GM21619 (cell line): ENCODE data around the gene SERPINA12.

ENCODE experiments used
- ATAC-seq: cut with Tn5 transposase; IDR thresholded peaks from one replicate; pipeline ENCODE4 v1.9.1; 2021; ENCODE audit not compliant: unreplicated experiment

Gene SERPINA12

DNA sequence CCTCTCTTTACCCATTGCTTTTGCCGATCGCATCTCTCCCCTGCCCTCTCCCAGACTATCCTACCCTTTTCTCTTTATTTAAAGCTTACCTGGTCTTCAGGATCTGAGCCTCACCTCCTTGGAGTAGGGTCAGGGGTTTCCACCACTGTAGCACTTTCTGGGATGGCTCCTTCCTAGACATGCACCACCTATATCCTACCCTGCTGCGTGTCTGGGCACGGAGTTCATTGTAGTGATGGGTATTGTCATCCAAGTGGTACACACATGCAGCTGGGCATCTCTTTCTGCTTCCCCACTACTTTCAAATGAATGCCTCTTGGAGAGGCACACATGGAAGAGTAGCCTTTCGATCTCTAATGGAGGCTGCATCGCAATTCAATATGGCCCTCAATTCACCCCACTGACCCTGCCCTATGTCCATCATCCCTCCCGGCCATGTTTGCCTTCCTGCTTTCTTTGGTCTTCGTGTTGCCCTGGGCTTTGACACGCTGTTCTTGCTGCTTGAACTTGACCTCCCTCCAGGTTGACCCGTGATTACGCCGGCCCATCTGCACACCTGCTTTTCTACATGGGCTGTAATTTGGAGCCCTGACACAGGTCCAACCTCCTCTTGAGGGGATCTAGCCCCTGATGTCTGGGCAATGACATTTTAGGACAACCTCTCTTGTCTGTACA is 67.6 kb downstream of the SERPINA12 start:
- ATAC-seq: no peak

GRCh38 chr14:94441130-94441529 is 68.1 kb downstream of the SERPINA12 start:
- ATAC-seq: no peak

DNA sequence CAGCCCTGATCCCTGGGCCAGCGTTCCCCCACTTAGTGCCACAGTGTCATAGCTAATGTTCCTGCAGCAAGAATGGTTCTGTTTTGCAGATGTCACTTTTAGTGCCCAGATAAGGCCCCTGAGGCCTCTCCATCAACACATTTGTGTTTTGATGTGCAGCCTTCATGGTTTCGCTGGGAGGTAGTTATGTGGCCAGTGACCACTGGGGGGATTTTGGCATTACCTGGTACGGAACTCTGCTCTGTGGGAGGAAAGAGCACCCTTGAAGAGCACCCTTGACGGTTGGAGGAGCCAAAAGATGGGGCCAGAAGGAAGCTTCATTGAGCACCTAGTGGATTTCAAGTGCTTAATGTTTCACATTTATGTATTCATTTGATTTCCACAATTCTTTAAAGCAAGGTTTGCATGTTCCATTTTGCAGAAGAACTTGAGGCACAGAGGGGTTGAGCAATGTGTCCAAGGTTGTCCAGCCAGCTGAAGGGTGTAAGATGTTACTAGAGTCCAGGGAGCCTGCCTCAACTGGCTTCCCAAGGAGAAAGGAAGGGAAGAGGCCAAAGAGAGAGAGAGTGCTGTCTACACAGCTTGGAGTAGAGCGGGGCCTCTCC is 69.7 kb downstream of the SERPINA12 start:
- ATAC-seq: no peak
